ENCODE data around the gene IMPACT.
A peak's percentile ranks its signal among the peaks of the same experiment; 100 is the strongest.

- TF ChIP-seq CTCF (IDR thresholded peaks at IDR 0.05) (peak; percentile 61), SIN3A (IDR thresholded peaks at IDR 0.05; ENCODE audit: borderline replicate concordance, insufficient read depth, low read depth, low read length) (no peak), TCF7L2 (IDR thresholded peaks at IDR 0.05; ENCODE audit: low read depth, low read length) (no peak)
These were observed 24.2 kb upstream of the IMPACT start for GRCh38 chr18:24402209-24402785.

Measured in Panc1 (cell line).